ENCODE data around the gene HOXB13.
A peak's percentile ranks its signal among the peaks of the same experiment; 100 is the strongest.

Gene HOXB13

DNA sequence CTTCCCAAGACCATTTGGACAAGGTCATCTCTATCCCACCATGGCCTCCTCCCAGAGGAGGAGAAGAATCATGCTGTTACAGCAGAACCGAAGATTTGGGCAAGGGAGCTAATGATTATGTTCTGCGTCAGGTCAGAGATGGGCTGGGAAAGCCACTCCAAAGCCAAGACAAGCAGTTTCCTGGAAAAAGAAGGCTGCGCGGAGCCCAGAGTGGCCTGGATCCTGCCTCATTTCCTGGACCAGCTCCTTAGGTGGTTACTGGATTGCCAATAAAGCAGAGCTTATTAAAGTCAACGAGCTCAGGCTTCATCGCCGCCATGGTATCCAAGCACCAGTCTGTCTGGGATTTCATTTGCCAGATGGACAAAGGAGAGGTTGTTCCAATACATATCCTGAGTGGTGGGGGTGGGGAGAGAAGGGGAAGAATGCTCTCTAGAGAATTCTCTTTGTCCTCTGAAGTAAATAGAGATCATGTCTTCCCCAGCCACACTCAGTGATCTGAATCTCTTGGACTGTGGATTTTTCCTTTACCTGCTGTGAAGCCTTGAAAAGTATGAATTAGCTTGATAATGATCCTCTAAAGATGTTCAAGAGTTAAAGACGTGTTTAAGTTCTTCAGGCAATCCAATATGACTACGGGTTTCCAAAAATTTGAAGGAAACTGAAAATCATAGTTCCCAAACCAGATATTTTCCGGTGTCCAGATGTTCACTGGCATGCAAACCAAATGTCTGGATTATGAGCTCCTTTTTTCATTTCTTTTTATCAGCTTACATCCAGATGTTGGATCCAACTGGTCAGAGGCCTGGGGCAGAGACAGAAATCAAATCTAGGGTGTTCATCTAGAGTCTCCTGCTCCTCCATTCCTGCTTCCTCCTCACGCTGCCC is 23.9 kb downstream of the HOXB13 start:
- peak; percentile 6 for DNase-seq

DNA sequence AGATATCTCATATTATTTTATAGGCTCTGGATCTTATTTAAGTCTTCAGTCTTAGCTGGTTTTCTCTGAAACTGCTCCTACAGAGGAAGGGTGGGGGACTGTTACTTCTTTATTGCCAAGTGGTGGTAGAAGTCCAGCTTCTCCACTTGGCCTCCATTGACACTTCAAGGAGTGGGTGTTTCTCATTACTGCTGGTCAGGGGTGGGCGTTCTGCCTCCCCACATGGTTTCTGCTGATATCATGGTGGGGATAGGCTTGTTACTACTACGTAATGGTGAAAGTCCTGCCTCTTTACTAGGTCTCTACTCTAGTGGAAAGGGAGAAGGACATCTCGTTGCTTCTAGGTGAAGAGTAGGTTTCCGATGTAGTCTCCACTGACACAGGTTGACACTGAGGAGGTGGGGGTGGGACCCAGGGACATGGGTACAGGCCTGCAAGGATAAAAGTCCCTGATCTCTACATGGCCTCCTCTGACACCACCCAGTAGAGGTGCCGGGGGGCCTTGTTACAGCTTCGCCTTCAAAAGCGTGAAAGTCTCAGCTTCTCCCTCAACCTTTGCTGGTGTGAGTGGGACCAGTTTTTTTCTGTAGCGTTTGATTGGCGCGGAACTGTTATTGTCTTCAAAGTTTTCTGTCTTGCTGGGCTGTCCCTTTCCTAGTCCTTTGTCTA is 26.6 kb downstream of the HOXB13 start:
- no peak for DNase-seq

DNA sequence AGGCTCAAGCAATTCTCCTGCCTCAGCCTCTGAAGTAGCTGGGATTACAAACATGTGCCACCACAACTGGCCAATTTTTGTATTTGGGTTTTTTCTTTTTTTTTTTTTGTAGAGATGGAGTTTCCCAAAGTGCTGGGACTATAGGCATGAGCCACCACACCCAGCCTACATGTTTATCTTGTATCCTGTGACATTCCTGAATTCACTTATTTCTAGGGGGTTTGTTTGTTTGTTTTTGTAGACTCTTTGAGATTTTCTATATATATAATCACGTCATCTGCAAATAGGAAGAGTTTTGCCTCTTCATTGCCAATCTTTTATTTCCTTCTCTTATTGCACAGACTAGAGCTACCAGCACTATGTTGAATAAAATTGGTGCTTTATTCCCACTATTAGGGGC is 35.4 kb downstream of the HOXB13 start:
- no peak for DNase-seq

DNA sequence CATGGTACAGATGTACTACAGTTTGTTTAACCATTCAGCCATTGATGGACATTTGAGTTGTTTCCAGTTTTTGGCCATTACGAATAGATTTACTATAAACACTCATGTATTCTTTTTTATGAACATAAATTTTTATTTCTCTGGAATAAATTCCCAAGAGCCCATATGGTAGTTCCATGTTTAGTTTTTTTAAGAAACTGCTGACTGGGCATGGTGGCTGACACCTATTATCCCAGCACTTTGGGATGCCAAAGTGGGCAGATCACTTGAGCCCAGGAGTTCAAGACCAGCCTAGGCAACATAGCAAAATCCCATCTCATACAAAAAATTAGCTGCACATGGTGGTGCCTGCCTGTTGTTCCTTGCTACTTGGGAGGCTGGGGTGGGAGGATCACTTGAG is 36.5 kb downstream of the HOXB13 start:
- DNase-seq: no peak

DNA sequence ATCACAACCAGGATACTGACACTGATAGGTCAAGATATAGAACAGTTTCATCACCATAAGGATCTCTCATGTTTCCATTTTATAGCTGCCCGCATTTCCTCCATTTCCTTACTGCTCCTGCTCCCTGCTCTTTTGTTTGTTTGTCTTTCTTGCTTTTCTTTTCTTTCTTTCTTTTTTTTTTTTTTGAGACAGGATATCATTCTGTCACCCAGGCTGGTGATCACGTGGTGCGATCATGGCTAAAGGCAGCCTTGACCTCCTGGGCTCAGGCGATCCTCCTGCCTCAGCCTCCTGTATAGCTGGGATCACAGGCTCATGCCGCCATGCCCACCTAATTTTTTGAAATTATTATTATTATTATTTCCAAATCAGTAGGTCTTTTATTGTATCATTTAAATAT is 37.9 kb downstream of the HOXB13 start:
- no peak for DNase-seq

DNA sequence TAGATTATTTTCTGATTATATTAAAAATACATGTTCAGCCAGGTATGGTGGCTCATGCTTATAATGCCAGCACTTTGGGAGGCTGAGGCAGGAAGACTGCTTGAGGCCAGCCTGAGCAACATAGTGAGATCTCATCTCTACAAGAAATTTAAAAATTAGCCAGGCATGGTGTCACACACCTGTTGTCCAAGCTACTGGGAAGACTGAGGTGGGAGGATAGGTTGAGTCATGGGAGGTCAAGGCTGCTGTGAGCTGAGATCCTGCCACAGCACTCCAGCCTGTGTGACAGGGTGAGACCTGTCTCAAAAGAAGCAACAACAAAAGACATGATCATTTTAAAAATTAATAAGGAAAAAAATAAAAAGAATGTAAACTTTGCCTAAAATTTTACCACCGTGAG is 46.9 kb downstream of the HOXB13 start:
- DNase-seq: no peak

DNA sequence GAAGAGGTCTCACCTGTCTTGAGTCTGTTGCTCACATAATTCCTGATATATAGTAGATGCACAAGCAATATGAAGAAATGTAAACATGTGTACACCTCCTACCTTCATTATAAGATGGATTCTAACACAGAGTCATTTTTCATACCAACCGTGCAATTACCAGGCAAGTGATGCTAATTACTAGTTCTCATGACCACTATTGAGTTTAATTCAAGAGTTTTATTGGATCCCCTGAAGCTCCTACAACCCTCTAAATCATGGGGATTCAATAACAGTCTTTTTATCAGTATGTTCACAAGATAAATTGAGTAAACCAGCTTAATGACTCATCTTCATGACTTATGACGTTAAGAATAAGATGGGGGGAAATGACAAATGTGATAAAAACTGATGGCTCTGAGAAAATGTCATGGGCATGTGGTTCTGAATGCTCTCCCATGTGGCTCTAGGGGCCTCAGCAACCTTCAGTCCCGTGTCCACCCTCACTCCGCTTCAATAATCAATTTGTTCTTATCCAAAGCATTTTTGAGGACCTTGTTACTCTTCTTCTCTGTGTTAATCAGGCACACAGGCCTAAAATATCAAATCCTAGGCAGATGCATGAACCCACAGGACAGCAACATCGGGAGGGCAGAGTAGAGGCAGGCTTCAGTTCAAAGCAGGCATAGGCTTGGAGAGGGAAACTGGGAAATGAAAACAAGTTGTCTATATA is 49.0 kb downstream of the HOXB13 start:
- no peak for DNase-seq

DNA sequence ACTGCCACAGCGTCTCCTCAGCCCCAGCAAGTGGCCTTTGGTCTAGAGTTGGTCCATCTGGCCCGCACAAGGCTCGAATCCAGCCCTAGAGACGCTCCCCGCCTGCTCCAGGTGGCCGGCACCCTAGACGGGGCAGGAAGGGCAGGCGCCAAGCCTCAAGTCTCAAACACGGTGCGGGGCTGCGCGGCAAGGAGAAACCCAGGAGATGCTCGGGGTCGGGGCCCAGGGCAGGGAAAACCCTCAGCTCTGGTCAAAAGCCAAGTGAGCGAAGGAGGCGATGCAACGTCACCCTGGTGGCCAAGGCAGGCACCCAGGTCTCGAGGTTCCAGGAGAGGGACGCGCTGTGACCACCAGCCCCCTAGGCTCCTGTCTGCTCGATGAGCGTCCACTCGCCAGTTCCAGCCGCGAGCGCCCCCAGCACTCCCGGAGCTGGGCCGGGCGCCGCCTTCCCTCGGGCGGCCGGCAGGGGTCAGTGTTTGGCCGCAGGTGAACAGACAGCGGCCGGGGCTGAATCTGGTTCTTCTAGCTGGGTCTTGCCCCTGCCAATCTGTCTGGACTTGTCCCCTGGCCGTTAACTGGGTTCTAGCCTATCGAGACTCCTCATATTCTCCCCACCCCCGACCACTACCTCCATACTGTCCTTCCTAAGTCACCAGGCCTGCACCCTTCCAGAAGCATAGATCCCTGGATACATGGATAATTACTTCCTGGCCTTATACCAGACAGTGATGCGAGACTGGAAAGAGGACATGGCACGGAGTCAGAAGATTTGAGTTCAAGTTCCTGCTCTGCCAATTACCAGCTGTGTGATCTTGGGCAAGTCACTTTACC is 50.2 kb downstream of the HOXB13 start:
- peak; percentile 41 for DNase-seq

DNA sequence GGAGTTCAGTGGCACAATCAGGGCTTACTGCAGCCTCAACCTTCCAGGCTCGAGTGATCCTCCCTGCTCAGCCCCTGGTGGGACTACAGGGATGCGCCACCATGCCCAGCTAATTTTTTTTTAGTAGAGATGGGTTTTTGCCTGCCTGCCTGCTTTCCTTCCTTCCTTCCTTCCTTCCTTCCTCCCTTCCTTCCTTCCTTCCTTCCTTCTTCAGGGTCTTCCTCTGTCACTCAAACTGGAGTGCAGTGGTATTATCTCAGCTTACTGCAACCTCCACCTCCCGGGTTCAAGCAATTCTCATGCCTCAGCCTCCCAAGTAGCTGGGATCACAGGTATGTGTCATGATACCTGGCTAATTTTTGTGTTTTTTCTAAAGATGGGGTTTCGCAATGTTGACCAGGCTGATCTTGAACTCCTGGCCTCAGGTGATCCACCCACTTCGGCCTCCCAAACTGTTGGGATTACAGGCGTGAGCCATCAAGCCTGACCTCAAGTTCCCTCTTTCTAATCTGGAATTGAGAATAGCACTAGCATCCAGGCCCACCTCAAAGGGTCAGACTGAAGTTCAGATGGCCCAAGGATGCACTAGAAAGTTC is 51.5 kb downstream of the HOXB13 start:
- no peak for DNase-seq
